T-cell (primary cell): ENCODE results near the gene GASK1A. TPM values are rescaled to one million over a fixed set of nuclear protein-coding genes. Genes with fewer than 3 reads are reported as not detected.

Experiments
- ATAC-seq, 4 experiments: fragments of 200-7000 bp in 3 of 4; fragments of 150-1000 bp in 1 of 4; cut with Tn5 transposase; replicated peaks in 1 of 4; 1 replicate in 3 of 4; 2 replicates in 1 of 4; pipeline ENCODE4 v1.10.0; 2021; ENCODE audit warnings: moderate library complexity in 3 of 4, mild to moderate bottlenecking in 2 of 4, moderate number of reproducible peaks in 1 of 4
- CTCF ChIA-PET, 2 donors: fragments of 300-600 bp; sonication (Branson Sonifier 250); formaldehyde crosslinking; loops; one replicate each; lab custom pipeline; 2022; ENCODE audit warnings: antibody characterized with exemption in 2 of 2; lab: Charles Lee
- POLR2A ChIA-PET, 2 donors: fragments of 300-600 bp; sonication (Branson Sonifier 250); formaldehyde crosslinking; loops; one replicate each; lab custom pipeline; 2022; ENCODE audit warnings: antibody characterized with exemption in 2 of 2; lab: Charles Lee
- DNase-seq, 35 experiments: peaks; one replicate each; pipeline versions ENCODE4 v3.0.0 to v3.0.0-alpha.2; 2013 to 2023
- H3K27ac ChIP-seq: one replicate; pipeline ENCODE4 v1.5.1; 2013; ENCODE audit warnings: low read length
- H3K27me3 ChIP-seq, 2 experiments: replicated peaks in 1 of 2; 1 replicate in 1 of 2; 2 replicates in 1 of 2; pipeline versions ENCODE4 v1.6.1 to v1.7.0; 2013; ENCODE audit warnings: low read length in 1 of 2, mixed read lengths in 1 of 2; ENCODE audit not compliant: control insufficient read depth in 2 of 2, insufficient read depth in 2 of 2; ENCODE audit errors: extremely low read depth in 1 of 2
- H3K36me3 ChIP-seq, 2 donors: 1 replicate in 1 of 2; 2 replicates in 1 of 2; pipeline versions ENCODE4 v1.6.1 to v1.7.0; 2013; ENCODE audit warnings: low read length in 1 of 2; ENCODE audit not compliant: control insufficient read depth in 2 of 2, insufficient read depth in 1 of 2; ENCODE audit errors: extremely low read depth in 1 of 2
- H3K4me1 ChIP-seq, 2 experiments: 1 replicate in 1 of 2; 2 replicates in 1 of 2; pipeline versions ENCODE4 v1.6.1 to v1.7.0; 2013; ENCODE audit warnings: low read length in 2 of 2, mixed read lengths in 1 of 2; ENCODE audit not compliant: insufficient read depth in 2 of 2, control insufficient read depth in 1 of 2; ENCODE audit errors: extremely low read depth in 1 of 2
- H3K4me3 ChIP-seq, 2 donors: 1 replicate in 1 of 2; 2 replicates in 1 of 2; pipeline versions ENCODE4 v1.5.1 to v1.7.0; 2013; ENCODE audit warnings: mild to moderate bottlenecking in 2 of 2, low read length in 1 of 2, moderate library complexity in 1 of 2; ENCODE audit not compliant: control insufficient read depth in 1 of 2; ENCODE audit errors: extremely low read depth in 1 of 2
- H3K9me3 ChIP-seq: 2 replicates; pipeline ENCODE4 v1.7.0; 2013
- H3K27ac Mint-ChIP-seq, 2 donors: one replicate each; pipeline ENCODE4 v1.8.0; 2020 to 2021; ENCODE audit warnings: mild to moderate bottlenecking in 2 of 2, mixed read lengths in 2 of 2
- H3K27me3 Mint-ChIP-seq, 2 donors: one replicate each; pipeline ENCODE4 v1.8.0; 2021 to 2022; ENCODE audit warnings: mixed read lengths in 2 of 2
- H3K36me3 Mint-ChIP-seq: one replicate; pipeline ENCODE4 v1.8.0; 2021; ENCODE audit warnings: mixed read lengths
- H3K4me1 Mint-ChIP-seq, 3 donors: one replicate each; pipeline ENCODE4 v1.8.0; 2020 to 2022; ENCODE audit warnings: mixed read lengths in 3 of 3, mild to moderate bottlenecking in 1 of 3
- H3K4me3 Mint-ChIP-seq, 3 donors: one replicate each; pipeline ENCODE4 v1.8.0; 2020 to 2022; ENCODE audit warnings: mild to moderate bottlenecking in 3 of 3, mixed read lengths in 3 of 3, moderate library complexity in 3 of 3
- H3K9me3 Mint-ChIP-seq, 3 donors: one replicate each; pipeline ENCODE4 v1.8.0; 2020 to 2022; ENCODE audit warnings: mixed read lengths in 3 of 3
- WGBS: methylation state at CpG from one replicate; pipeline ENCODE4 v1.1.5; 2013; ENCODE audit warnings: missing lambda C conversion rate; ENCODE audit not compliant: insufficient coverage; 5-methylcytosine and 5-hydroxymethylcytosine counted together
- total RNA-seq, 35 experiments: library from RNA in 6 of 35; stranded (reverse) in 6 of 35; fragments of 120-200 nt in 1 of 35; gene quantifications; one replicate each; pipeline versions ENCODE4 v1.2.1 to v1.2.4 and lab custom pipeline; 2013 to 2026

Gene GASK1A
- total RNA-seq, 5 donors from 2014 or later (not counting 1 experiment from before 2014, with no cell fraction given) = 0.10 to 0.49 (median 0.17) TPM; not detected in 1

DNA sequence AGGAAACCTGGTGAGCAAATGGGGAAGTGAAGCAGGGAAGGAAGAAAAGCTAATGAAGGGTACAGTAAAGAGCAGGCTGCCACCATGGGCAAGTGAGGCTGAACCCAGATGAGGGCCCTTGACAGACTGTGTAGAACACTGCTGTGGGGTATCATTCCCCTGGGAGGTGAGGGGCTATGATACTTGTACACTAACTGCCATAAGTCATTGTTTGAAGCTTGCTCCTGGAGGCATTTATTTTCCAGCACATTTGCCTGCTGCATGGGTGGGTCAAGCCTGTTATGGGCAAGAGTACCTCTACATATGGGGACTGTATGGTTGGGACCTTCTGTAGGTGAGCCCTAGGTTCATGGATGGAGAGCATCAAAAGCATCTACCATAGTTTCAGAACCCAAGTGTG is 69.4 kb downstream of the GASK1A start:
- Histone ChIP-seq H3K27me3 (peaks cover 0 to 11% of the 10 kb centered on the region in 2 experiments), H3K36me3 (no peaks in the 10 kb centered on the region), H3K27ac (no peak overlapping the region), H3K4me3 (no peak overlapping the region), H3K9me3 (no peaks in the 10 kb centered on the region), H3K4me1 (no peaks in the 10 kb centered on the region)
- ATAC-seq = no peak
- CTCF ChIA-PET = no interaction called here
- H3K4me3 Mint-ChIP-seq = no peak overlapping the region
- no peak overlapping the region for H3K27ac Mint-ChIP-seq
- DNase-seq = no peak
- no peaks in the 10 kb centered on the region for H3K27me3 Mint-ChIP-seq
- peaks cover 36 to 72% (median 39%) of the 10 kb centered on the region in 3 donors for H3K9me3 Mint-ChIP-seq
- H3K4me1 Mint-ChIP-seq = no peaks in the 10 kb centered on the region
- peaks cover 31% of the 10 kb centered on the region for H3K36me3 Mint-ChIP-seq
- POLR2A ChIA-PET = no interaction called here

DNA sequence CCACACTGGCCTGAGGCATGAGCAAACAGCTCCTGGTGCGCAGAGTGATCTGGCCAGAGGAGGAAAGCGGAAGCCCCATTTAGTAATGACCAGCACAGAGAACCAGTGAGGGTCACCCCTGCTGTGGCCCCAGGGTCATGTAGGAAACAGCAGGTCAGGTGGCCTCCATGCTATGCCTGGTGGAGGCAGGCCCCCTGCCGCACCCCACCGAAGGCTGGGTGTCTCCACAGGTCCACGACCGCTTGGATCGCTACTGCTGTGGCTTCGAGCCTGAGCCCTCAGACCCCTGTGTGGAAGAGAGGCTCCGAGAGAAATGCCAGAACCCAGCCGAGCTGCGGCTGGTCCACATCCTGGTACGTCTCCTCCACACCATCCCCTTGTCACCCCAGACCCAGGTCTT is 74.2 kb downstream of the GASK1A start:
- no peaks in the 10 kb centered on the region for H3K9me3 ChIP-seq
- H3K4me1 ChIP-seq = no peaks in the 10 kb centered on the region
- Mint-ChIP-seq H3K9me3 (peaks cover 14 to 43% (median 22%) of the 10 kb centered on the region in 3 donors), H3K36me3 (peaks cover 16% of the 10 kb centered on the region), H3K27ac (no peak overlapping the region), H3K4me1 (peaks cover 0 to 4% (median 0%) of the 10 kb centered on the region in 3 donors), H3K27me3 (peaks cover 0 to 3% of the 10 kb centered on the region in 2 donors), H3K4me3 (no peak overlapping the region)
- DNase-seq (no peak), ATAC-seq (no peak)
- ChIA-PET CTCF (no interaction called here), POLR2A (interaction anchor here in 1 of 2 donors (0.6 kb wide), 1 partner anchor 19 kb away, joined by 3 read pairs; no protein-coding TSS in a partner anchor)
- no peak overlapping the region for H3K4me3 ChIP-seq
- H3K27me3 ChIP-seq = peaks cover 0 to 10% of the 10 kb centered on the region in 2 experiments
- no peaks in the 10 kb centered on the region for H3K36me3 ChIP-seq
- no peak overlapping the region for H3K27ac ChIP-seq
- 95% methylated on average over 8 of the region's 12 CpGs for WGBS

DNA sequence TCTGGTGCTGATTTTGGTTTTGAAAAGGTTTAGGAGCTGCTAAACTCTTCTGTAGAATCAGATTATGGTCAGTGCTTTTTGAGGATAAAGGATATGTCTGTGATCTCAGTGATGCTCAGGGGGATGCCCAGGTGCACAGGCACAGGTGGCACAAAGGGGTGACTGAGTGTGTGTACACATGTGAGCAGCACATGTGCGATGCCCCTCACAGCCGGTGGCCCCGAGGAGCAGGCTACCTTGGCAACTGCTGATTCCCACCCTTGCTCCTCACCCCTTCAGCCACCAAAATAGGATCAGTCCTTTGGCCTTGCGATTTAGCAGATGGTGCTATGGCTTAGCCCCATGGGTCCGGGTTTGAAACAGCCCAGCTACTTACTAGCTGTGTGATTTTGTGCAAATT is 75.6 kb downstream of the GASK1A start:
- CTCF ChIA-PET = interaction anchor here in 1 of 2 donors (0.5 kb wide), 1 partner anchor 799 kb away, joined by 3 read pairs; no protein-coding TSS in a partner anchor
- H3K4me1 ChIP-seq = peaks cover 0 to 2% of the 10 kb centered on the region in 2 experiments
- Mint-ChIP-seq H3K4me1 (peaks cover 0 to 5% (median 2%) of the 10 kb centered on the region in 3 donors), H3K4me3 (no peak overlapping the region), H3K27ac (no peak overlapping the region), H3K9me3 (peaks cover 10 to 30% (median 15%) of the 10 kb centered on the region in 3 donors), H3K36me3 (peaks cover 15% of the 10 kb centered on the region), H3K27me3 (peaks cover 0 to 3% of the 10 kb centered on the region in 2 donors)
- DNase-seq (no peak), ATAC-seq (no peak)
- H3K27ac ChIP-seq = no peak overlapping the region
- no peaks in the 10 kb centered on the region for H3K9me3 ChIP-seq
- H3K4me3 ChIP-seq = no peak overlapping the region
- WGBS = 100% methylated on average over 2 of the region's 5 CpGs
- peaks cover 0 to 10% of the 10 kb centered on the region in 2 experiments for H3K27me3 ChIP-seq
- H3K36me3 ChIP-seq = no peaks in the 10 kb centered on the region
- POLR2A ChIA-PET = no interaction called here

DNA sequence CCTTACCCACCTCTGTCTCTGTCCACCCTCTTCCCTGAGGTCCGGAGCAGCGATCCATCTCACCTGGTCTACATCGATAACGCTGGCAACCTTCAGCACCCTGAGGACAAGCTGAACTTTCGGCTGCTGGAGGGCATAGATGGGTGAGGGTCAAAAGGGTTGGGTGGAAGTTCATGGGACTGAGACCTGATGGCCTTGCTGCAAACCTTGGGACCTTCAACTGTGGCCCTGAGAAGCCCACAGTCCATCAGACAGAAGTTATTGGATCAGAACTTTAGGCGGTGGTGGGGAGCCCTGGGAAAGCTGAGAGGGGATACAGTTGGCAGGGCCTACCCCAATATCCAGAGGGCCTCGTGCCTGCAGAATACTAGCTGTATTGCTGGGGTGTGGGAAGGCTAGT is 76.3 kb downstream of the GASK1A start:
- Mint-ChIP-seq H3K9me3 (peaks cover 7 to 26% (median 12%) of the 10 kb centered on the region in 3 donors), H3K27ac (no peak overlapping the region), H3K36me3 (peaks cover 15% of the 10 kb centered on the region), H3K27me3 (peaks cover 0 to 3% of the 10 kb centered on the region in 2 donors), H3K4me1 (peaks cover 5 to 12% (median 8%) of the 10 kb centered on the region in 3 donors), H3K4me3 (no peak overlapping the region)
- CTCF ChIA-PET = interaction anchor here in 1 of 2 donors (0.5 kb wide), 1 partner anchor 798 kb away, joined by 3 read pairs; no protein-coding TSS in a partner anchor
- peaks cover 0 to 10% of the 10 kb centered on the region in 2 experiments for H3K27me3 ChIP-seq
- no peaks in the 10 kb centered on the region for H3K36me3 ChIP-seq
- peaks cover 4 to 8% of the 10 kb centered on the region in 2 experiments for H3K4me1 ChIP-seq
- ATAC-seq (no peak), DNase-seq (no peak)
- POLR2A ChIA-PET = interaction anchor here in 1 of 2 donors (0.6 kb wide), 1 partner anchor 29 kb away, joined by 3 read pairs; no protein-coding TSS in a partner anchor
- no peak overlapping the region for H3K4me3 ChIP-seq
- H3K9me3 ChIP-seq = no peaks in the 10 kb centered on the region
- no peak overlapping the region for H3K27ac ChIP-seq
- WGBS = 100% methylated on average over 1 of the region's 7 CpGs

DNA sequence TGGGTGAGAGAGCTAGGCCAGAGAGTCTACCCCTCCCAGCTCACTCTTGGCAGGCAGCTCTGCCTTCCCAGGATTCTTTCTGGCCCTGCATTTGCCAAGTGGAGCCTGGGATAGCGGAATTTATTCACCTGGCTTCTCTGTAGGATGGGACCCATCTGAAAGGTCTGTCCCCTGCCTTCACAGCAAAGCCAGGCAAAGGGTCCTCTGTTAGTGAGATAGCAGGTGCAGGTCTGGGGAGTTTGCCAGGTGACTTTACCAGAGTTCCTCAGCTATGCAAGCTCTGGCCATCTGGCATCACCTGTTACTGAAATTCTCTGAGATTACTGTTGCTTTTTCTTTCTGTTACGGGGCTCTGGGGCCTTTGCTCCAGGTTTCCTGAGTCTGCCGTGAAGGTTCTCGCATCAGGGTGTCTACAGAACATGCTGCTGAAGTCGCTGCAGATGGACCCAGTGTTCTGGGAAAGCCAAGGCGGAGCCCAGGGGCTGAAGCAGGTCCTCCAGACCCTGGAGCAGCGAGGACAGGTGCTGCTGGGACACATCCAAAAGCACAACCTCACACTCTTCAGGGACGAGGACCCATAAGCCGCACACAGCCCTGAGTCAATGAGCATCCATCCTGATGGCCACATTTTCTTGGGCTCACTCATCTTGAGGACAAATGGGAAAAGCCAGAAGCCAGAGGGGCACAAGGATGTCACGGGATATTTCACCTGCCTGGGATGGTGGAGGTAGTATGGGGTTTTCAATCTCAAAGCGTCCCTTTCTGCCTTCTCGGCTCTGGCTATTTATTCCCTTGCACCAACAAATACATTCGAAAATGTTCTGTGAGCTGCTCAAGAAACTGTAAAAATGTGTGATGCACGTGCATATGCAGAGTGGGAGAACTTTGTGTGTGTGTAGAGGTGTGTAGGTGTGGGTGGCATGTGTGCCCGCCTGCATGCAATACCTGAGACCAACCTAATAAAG is 77.0 kb downstream of the GASK1A start:
- no peaks in the 10 kb centered on the region for H3K9me3 ChIP-seq
- H3K4me1 ChIP-seq = peaks cover 11 to 14% of the 10 kb centered on the region in 2 experiments
- ATAC-seq (no peak), DNase-seq (no peak)
- no peaks in the 10 kb centered on the region for H3K36me3 ChIP-seq
- peaks cover 13% of the 10 kb centered on the region for H3K36me3 Mint-ChIP-seq
- 84% methylated on average over 8 of the region's 15 CpGs for WGBS
- no peak overlapping the region for H3K27ac Mint-ChIP-seq
- H3K27ac ChIP-seq = no peak overlapping the region
- H3K27me3 Mint-ChIP-seq = peaks cover 0 to 3% of the 10 kb centered on the region in 2 donors
- H3K4me3 ChIP-seq = no peak overlapping the region
- POLR2A ChIA-PET = interaction anchor here in 1 of 2 donors (0.6 kb wide), 1 partner anchor 30 kb away, joined by 3 read pairs; no protein-coding TSS in a partner anchor
- H3K4me1 Mint-ChIP-seq = peaks cover 12 to 19% (median 15%) of the 10 kb centered on the region in 3 donors
- H3K27me3 ChIP-seq = peaks cover 0 to 11% of the 10 kb centered on the region in 2 experiments
- CTCF ChIA-PET = no interaction called here
- H3K9me3 Mint-ChIP-seq = peaks cover 4 to 19% (median 11%) of the 10 kb centered on the region in 3 donors
- no peak overlapping the region for H3K4me3 Mint-ChIP-seq

DNA sequence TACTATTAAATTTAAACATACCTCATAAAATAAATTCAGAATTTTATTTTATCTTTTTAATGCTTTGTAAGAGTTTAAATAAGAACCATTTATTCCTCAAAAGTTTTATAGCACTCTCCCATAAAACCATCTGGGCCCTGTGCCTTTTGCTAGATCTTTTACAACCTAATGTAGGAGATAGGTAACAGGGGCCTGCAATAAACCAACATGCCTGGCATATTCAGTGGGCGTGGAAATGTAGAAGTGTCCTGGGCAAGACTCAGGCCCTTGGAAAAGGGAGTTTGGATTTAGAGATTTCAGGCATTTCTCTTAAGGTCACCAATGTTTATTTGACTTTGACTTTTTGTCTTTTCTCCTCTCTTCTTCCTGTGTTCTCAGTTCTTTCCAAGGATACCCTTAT is 80.3 kb downstream of the GASK1A start:
- POLR2A ChIA-PET = interaction anchor here (0.6 to 0.7 kb wide), 2 partner anchors 32 to 120 kb away, joined by 3 to 4 read pairs; no protein-coding TSS in a partner anchor
- no peak for ATAC-seq

More for the DNA sequence above, 80.3 kb downstream of the GASK1A start:
- Mint-ChIP-seq H3K4me3 (no peak overlapping the region), H3K27me3 (peaks cover 0 to under 1% of the 10 kb centered on the region in 2 donors), H3K4me1 (peaks cover 12 to 22% (median 20%) of the 10 kb centered on the region in 3 donors), H3K9me3 (no peaks in the 10 kb centered on the region), H3K36me3 (no peaks in the 10 kb centered on the region), H3K27ac (no peak overlapping the region)
- no CpG with 5 or more reads among the region's 1 CpG for WGBS
- H3K27me3 ChIP-seq = peaks cover 0 to 6% of the 10 kb centered on the region in 2 experiments
- peaks cover 12 to 14% of the 10 kb centered on the region in 2 experiments for H3K4me1 ChIP-seq
- no peaks in the 10 kb centered on the region for H3K36me3 ChIP-seq
- no peak overlapping the region for H3K4me3 ChIP-seq
- H3K9me3 ChIP-seq = no peaks in the 10 kb centered on the region
- DNase-seq = no peak
- H3K27ac ChIP-seq = no peak overlapping the region
- CTCF ChIA-PET = no interaction called here
